HFFc6 (cell line): Measurements from ENCODE around the gene SETD1B. TPM values are rescaled to one million over a fixed set of nuclear protein-coding genes. Genes with fewer than 3 reads are reported as not detected.

Experiments
- DNase-seq: peaks from one replicate; pipeline ENCODE4 v3.0.0-alpha.2; 2018
- H3K27ac Mint-ChIP-seq: 2 replicates; pipeline ENCODE4 v1.8.0; 2020; ENCODE audit warnings: mild to moderate bottlenecking, mixed read lengths
- H3K27me3 Mint-ChIP-seq: 2 replicates; pipeline ENCODE4 v1.8.0; 2021; ENCODE audit warnings: mild to moderate bottlenecking, moderate library complexity, mixed read lengths; ENCODE audit not compliant: insufficient read depth
- H3K36me3 Mint-ChIP-seq: 2 replicates; pipeline ENCODE4 v1.8.0; 2021; ENCODE audit warnings: low read depth, mixed read lengths
- H3K4me1 Mint-ChIP-seq: 2 replicates; pipeline ENCODE4 v1.8.0; 2020; ENCODE audit warnings: low read depth, mixed read lengths
- H3K4me3 Mint-ChIP-seq: 2 replicates; pipeline ENCODE4 v1.8.0; 2020; ENCODE audit warnings: mild to moderate bottlenecking, moderate library complexity, mixed read lengths
- H3K9me3 Mint-ChIP-seq: 2 replicates; pipeline ENCODE4 v1.8.0; 2020; ENCODE audit warnings: mild to moderate bottlenecking, mixed read lengths
- total RNA-seq, 6 experiments: library from RNA; stranded (reverse); fragmentation: NEBNext Ultra II Directional; extraction: Animal tissue kit (Norgen Biotek cat#: 25700); gene quantifications; 2 replicates in 1 of 6; 3 replicates in 5 of 6; pipeline ENCODE4 v1.2.3, GENCODE V29; 2021
- TF ChIP-seq, protein P1 (sequence below): fragments of 200-600 bp; sonication (generic); IDR thresholded peaks from 2 replicates; pipeline ENCODE4 v1.5.0; 2021; ENCODE audit warnings: antibody characterized with exemption, mild to moderate bottlenecking

SETD1B gene
- total RNA-seq, 6 experiments from 2014 or later: 18.5 to 22.0 (median 20.9) TPM

DNA sequence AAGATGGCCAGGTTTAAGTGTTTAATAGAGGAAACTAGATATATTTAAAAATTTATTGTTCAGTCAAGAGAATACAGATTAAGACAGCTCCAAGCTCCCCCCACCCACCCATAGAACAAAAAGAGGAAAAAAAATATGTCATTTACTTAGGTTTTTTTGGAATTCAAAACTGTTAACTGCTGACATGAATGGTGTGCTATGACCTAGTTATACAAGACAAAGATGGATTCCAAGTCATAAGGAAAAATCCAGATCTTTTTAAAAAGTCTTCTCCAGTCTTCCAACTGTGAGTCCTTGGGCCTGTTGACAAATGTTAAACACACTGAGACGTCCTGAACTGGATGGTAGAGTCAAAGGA lies 1.3 kb upstream of the SETD1B start:
- no peak for DNase-seq
- Mint-ChIP-seq H3K27ac (peak overlapping the region; percentile 95), H3K9me3 (no peaks in the 10 kb centered on the region), H3K36me3 (peaks cover 16% of the 10 kb centered on the region), H3K27me3 (no peaks in the 10 kb centered on the region; the same call in none of the 2 replicates), H3K4me3 (peak overlapping the region; percentile 94), H3K4me1 (peaks cover 58% of the 10 kb centered on the region)
- TF ChIP-seq, protein P1, sequence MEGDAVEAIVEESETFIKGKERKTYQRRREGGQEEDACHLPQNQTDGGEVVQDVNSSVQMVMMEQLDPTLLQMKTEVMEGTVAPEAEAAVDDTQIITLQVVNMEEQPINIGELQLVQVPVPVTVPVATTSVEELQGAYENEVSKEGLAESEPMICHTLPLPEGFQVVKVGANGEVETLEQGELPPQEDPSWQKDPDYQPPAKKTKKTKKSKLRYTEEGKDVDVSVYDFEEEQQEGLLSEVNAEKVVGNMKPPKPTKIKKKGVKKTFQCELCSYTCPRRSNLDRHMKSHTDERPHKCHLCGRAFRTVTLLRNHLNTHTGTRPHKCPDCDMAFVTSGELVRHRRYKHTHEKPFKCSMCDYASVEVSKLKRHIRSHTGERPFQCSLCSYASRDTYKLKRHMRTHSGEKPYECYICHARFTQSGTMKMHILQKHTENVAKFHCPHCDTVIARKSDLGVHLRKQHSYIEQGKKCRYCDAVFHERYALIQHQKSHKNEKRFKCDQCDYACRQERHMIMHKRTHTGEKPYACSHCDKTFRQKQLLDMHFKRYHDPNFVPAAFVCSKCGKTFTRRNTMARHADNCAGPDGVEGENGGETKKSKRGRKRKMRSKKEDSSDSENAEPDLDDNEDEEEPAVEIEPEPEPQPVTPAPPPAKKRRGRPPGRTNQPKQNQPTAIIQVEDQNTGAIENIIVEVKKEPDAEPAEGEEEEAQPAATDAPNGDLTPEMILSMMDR: no peak

DNA sequence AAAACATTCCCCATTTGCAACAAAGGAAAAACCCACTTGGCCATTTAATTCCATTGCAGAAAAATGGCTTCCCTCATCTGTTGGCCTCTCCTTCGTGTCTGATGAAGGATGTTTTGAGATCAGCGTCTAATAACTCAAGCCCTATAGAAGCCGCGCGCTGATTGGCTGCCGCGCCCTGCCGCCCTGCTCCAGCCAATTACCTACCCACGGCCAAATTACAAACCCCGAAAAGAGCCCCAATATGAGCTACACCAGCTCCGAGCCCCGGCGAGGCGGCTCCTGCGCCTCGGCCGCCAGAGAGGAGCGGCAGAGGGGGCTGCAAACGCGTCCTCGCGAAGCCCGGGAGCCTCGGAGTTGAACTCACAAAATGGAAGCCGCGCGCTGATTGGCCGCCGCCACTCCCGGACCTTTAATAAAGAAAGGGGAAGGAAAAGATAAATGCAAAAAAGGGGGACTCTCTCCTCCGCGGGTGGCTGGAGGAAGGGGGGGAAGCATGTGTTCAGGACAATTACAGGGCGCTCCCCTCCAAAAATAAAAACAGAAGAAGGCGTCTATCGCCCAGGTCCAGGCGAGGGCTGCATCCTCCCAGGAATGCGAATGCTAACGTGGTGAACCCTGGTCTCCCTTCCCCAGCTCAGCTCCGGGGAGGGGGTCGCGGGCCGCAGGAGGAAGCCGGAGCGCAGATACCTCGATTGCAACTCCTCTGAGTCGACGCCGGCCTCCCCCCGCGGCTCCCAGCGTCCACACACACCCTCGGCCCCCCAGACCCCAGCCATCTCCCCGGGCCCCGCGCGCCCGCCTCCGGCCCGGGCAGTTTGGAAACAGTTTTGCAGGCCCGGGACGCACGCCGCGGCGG lies 738 bp upstream of the SETD1B start:
- TF ChIP-seq, protein P1: no peak; the same call in 1 of the 2 replicates
- peak; percentile 96 for DNase-seq
- Mint-ChIP-seq H3K4me1 (peaks cover 53% of the 10 kb centered on the region), H3K4me3 (peak overlapping the region; percentile 94), H3K36me3 (peaks cover 16% of the 10 kb centered on the region), H3K27me3 (no peaks in the 10 kb centered on the region; the same call in none of the 2 replicates), H3K27ac (peak overlapping the region; percentile 95), H3K9me3 (no peaks in the 10 kb centered on the region)

DNA sequence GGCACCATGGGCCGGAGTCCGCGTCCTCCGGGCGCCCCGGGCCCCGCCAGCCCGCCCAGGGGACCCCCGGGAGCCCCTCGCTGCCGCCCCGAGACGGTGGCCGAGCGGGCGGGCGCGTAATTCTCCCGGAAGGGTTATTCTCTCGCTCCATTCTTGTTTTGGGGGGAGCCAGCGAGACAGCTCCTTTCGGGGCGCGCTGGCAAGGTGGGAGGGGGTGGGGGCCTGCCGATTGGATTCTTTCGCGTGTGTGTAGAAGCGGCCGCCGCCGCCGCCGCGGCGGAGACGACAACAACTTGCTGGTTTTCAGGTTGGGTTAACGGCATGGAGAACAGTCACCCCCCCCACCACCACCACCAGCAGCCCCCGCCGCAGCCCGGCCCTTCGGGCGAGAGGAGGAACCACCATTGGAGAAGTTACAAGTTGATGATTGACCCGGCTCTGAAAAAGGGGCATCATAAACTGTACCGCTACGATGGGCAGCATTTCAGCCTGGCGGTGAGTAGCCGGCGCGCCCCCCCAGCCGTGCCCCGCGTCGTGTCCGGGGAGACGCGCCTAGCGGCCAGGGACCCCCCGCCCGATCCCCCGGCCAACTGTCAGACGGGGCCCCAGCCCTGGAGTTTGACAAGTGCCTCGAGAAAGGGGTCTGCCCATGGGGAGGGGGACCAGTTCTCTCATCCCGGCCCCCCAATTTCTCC lies 755 bp downstream of the SETD1B start:
- H3K27me3 Mint-ChIP-seq: no peaks in the 10 kb centered on the region; the same call in none of the 2 replicates
- H3K4me1 Mint-ChIP-seq: peaks cover 39% of the 10 kb centered on the region
- no peaks in the 10 kb centered on the region for H3K9me3 Mint-ChIP-seq
- no peak for DNase-seq
- TF ChIP-seq, protein P1: no peak
- H3K27ac Mint-ChIP-seq: peak overlapping the region; percentile 94
- H3K4me3 Mint-ChIP-seq: peak overlapping the region; percentile 93
- peaks cover 21% of the 10 kb centered on the region for H3K36me3 Mint-ChIP-seq

DNA sequence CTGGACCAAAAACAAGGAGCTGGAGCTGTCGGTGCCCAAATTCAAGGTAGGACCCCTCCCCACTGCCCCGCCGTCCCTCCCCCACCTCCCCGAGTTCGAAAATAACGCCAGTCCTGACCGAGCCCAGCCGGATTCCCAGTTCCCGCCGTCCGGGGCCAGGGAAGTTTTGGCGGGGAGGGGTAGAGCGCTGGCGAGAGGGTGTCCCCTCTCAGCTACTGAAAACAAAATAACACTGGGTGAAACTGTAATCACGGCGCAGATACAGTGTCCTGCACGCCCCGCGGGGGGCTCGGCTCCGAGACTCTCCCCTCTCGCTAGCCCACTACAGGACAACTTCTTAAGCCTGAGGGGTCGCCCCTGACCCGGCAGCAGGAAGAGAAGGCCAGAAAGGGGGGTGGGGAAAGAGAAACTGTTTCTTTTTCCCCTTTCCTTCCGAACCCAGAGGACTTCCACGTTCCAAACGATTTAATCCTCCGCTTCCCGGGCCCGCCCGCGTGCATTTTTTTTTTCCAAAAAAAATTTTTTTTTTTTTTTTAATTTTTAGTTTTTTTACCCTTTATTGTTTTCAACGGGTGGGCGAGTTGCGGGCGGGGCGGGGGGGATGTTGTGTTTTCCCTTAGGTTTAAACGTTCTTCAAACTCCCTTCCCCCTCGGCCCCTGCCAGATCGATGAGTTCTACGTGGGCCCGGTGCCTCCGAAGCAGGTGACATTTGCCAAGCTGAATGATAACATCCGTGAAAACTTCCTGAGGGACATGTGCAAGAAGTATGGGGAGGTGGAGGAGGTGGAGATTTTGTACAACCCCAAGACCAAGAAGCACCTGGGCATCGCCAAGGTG lies 1.6 kb downstream of the SETD1B start:
- H3K27me3 Mint-ChIP-seq: no peaks in the 10 kb centered on the region; the same call in none of the 2 replicates
- TF ChIP-seq, protein P1: no peak
- H3K36me3 Mint-ChIP-seq: peaks cover 23% of the 10 kb centered on the region
- peak overlapping the region; percentile 93 for H3K4me3 Mint-ChIP-seq
- DNase-seq: no peak
- H3K4me1 Mint-ChIP-seq: peaks cover 39% of the 10 kb centered on the region
- H3K9me3 Mint-ChIP-seq: no peaks in the 10 kb centered on the region
- peak overlapping the region; percentile 94 for H3K27ac Mint-ChIP-seq

DNA sequence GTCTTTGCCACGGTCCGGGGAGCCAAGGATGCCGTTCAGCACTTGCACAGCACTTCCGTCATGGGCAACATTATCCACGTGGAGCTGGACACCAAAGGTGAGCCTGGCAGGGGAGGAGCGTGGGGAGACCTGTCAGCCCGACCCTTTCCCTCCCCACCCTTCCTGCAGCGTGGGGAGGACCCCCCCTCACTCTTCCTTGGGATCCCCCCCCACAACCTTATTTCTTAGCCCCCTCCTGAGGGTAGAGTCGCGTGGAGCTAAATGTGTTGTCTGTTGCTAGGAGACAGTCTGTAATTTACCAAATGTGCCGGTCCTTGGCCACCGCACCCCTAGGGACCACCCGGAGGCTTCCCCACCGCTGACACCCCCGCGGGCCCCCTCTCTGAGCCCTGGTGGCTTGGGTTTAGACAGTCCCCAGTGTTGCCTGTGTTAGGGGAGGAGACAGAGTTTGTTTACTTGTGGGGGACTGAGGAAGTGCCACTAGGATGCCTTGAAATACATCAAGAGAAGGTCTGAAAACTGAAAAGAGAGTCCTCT lies 2.3 kb downstream of the SETD1B start:
- H3K27ac Mint-ChIP-seq: peak overlapping the region; percentile 94
- TF ChIP-seq, protein P1: no peak
- H3K4me3 Mint-ChIP-seq: peak overlapping the region; percentile 93
- no peak for DNase-seq
- H3K36me3 Mint-ChIP-seq: peaks cover 23% of the 10 kb centered on the region
- no peaks in the 10 kb centered on the region for H3K9me3 Mint-ChIP-seq
- H3K4me1 Mint-ChIP-seq: peaks cover 41% of the 10 kb centered on the region
- H3K27me3 Mint-ChIP-seq: no peaks in the 10 kb centered on the region; the same call in none of the 2 replicates
